A549 (cell line): Measurements from ENCODE around the gene B3GNT3. TPM values are rescaled to one million over a fixed set of nuclear protein-coding genes. Genes with fewer than 3 reads are reported as not detected.

ENCODE experiments used
- ATAC-seq, 2 experiments: fragments of 200-7000 bp in 1 of 2; fragments of >200 bp in 1 of 2; cut with Nextera tagmentation in 1 of 2; cut with Tn5 transposase in 1 of 2; 3 replicates each; pipeline versions ENCODE4 v1.8.0 to v1.9.1; 2018 to 2020; ENCODE audit warnings: mild to moderate bottlenecking in 1 of 2, moderate library complexity in 1 of 2
- CTCF ChIA-PET: fragments of 300-600 bp; sonication (Branson Sonifier 250); formaldehyde crosslinking; extraction: SDS; loops from one replicate; lab custom pipeline; 2021; ENCODE audit warnings: antibody characterized with exemption, inconsistent platforms; lab: Yijun Ruan, JAX
- POLR2A ChIA-PET: fragments of 350-600 bp; formaldehyde crosslinking; extraction: SDS; loops from one replicate; lab custom pipeline; 2021; ENCODE audit warnings: antibody characterized with exemption, inconsistent platforms; lab: Yijun Ruan, JAX
- DNase-seq, 2 experiments: peaks; one replicate each; pipeline versions ENCODE4 v3.0.0 to v3.0.0-alpha.2; 2011 to 2016; ENCODE audit warnings: low read depth in 1 of 2, low spot score in 1 of 2
- FAIRE-seq: peaks from 2 replicates; lab custom pipeline; 2011; peaks lifted over from hg19 to GRCh38; lab: Jason Lieb, UNC
- H3K27ac ChIP-seq, 2 experiments: fragments of >200 bp; sonication (Bioruptor Twin); formaldehyde crosslinking; 3 replicates each; pipeline ENCODE4 v1.5.1; 2016 to 2017
- H3K4me1 ChIP-seq: fragments of >200 bp; sonication (Bioruptor Twin); formaldehyde crosslinking; 3 replicates; pipeline ENCODE4 v1.6.1; 2016
- H3K4me2 ChIP-seq: fragments of >200 bp; sonication (Bioruptor Twin); formaldehyde crosslinking; 3 replicates; pipeline ENCODE4 v1.6.1; 2016
- H3K4me3 ChIP-seq: fragments of >200 bp; sonication (Bioruptor Twin); formaldehyde crosslinking; 3 replicates; pipeline ENCODE4 v1.5.1; 2016
- H3K9me3 ChIP-seq: fragments of >200 bp; sonication (Bioruptor Twin); formaldehyde crosslinking; 3 replicates; pipeline ENCODE4 v1.6.1; 2016
- CBX2 ChIP-seq: fragments of 200-600 bp; sonication (generic); IDR thresholded peaks from 2 replicates; pipeline ENCODE4 v1.6.1; 2016; ENCODE audit warnings: low read depth, mild to moderate bottlenecking, borderline replicate concordance
- CEBPB ChIP-seq, 2 experiments: fragments of >200 bp in 1 of 2; sonication (Bioruptor Twin) in 1 of 2; formaldehyde crosslinking in 1 of 2; IDR thresholded peaks; 2 replicates each; pipeline ENCODE4 v1.6.1; 2012 to 2016
- CHD2 ChIP-seq: fragments of 150-350 bp; IDR thresholded peaks from 2 replicates; pipeline ENCODE4 v1.6.1; 2014; ENCODE audit warnings: low read length; ENCODE audit not compliant: partially characterized antibody
- EHF ChIP-seq: fragments of 250-450 bp; sonication (Bioruptor Pico); IDR thresholded peaks from 2 replicates; pipeline ENCODE4 v1.5.0; 2020; ENCODE audit warnings: mild to moderate bottlenecking
- ESRRA ChIP-seq: fragments of 150-350 bp; IDR thresholded peaks from 2 replicates; pipeline ENCODE4 v1.6.1; 2014; ENCODE audit warnings: mild to moderate bottlenecking, low read length, borderline replicate concordance
- FOXS1 ChIP-seq: fragments of 250-450 bp; sonication (Bioruptor Pico); IDR thresholded peaks from 2 replicates; pipeline ENCODE4 v1.5.0; 2020; ENCODE audit warnings: mild to moderate bottlenecking, moderate library complexity
- GATA3 ChIP-seq: IDR thresholded peaks from 2 replicates; pipeline ENCODE4 v1.6.1; 2012; ENCODE audit warnings: borderline replicate concordance
- PHF8 ChIP-seq: fragments of 200-600 bp; sonication (generic); IDR thresholded peaks from 2 replicates; pipeline ENCODE4 v1.6.1; 2016; ENCODE audit warnings: low read depth, mild to moderate bottlenecking, antibody characterized with exemption, moderate library complexity, borderline replicate concordance
- POLR2AphosphoS2 ChIP-seq: conservative IDR thresholded peaks from 2 replicates; pipeline ENCODE4 v1.6.1; 2012; ENCODE audit warnings: low read length, improper control_type of control experiment, inconsistent platforms
- TFCP2L1 ChIP-seq: fragments of 250-450 bp; sonication (Bioruptor Pico); IDR thresholded peaks from 2 replicates; pipeline ENCODE4 v1.5.0; 2021; ENCODE audit warnings: mild to moderate bottlenecking
- ZC3H11A ChIP-seq: fragments of 450-650 bp; IDR thresholded peaks from 2 replicates; pipeline ENCODE4 v1.6.1; 2014; ENCODE audit warnings: antibody characterized with exemption, mild to moderate bottlenecking
- ZSCAN20 ChIP-seq: fragments of 250-450 bp; sonication (Bioruptor Pico); IDR thresholded peaks from 2 replicates; pipeline ENCODE4 v1.8.0; 2022; ENCODE audit warnings: mild to moderate bottlenecking, moderate library complexity
- WGBS: methylation state at CpG from one replicate; pipeline ENCODE4 v1.1.6; 2017; ENCODE audit errors: missing lambda C conversion rate; 5-methylcytosine and 5-hydroxymethylcytosine counted together
- polyA plus RNA-seq, 4 experiments: library from polyadenylated mRNA; depleted of rRNA in 3 of 4; stranded (reverse); fragments of >200 nt; fragmentation: RNase III in 1 of 4; extraction: RNeasy Plus Mini Kit Qiagen cat#74134 plus additional on column Dnase treatment in 1 of 4; gene quantifications; 2 replicates in 3 of 4; 3 replicates in 1 of 4; pipeline ENCODE4 v1.2.3, GENCODE V29; 2011 to 2017
- TF ChIP-seq, protein P1 (sequence below): fragments of 200-600 bp; sonication (generic); IDR thresholded peaks from 2 replicates; pipeline ENCODE4 v1.6.1; 2016; ENCODE audit warnings: antibody characterized with exemption, mild to moderate bottlenecking, moderate library complexity
- TF ChIP-seq, protein P2 (sequence below): fragments of >200 bp; sonication (Bioruptor Twin); formaldehyde crosslinking; IDR thresholded peaks from 3 replicates; pipeline ENCODE4 v1.5.1; 2016
- TF ChIP-seq, protein P3 (sequence below): fragments of 450-650 bp; IDR thresholded peaks from 2 replicates; pipeline ENCODE4 v1.6.1; 2014; ENCODE audit warnings: antibody characterized with exemption
- TF ChIP-seq, protein P4 (sequence below): fragments of 250-450 bp; sonication (Bioruptor Pico); IDR thresholded peaks from 2 replicates; pipeline ENCODE4 v1.5.0; 2020; ENCODE audit warnings: low read depth, mild to moderate bottlenecking, moderate library complexity
- TF ChIP-seq, protein P5 (sequence below): fragments of 250-450 bp; sonication (Bioruptor Pico); IDR thresholded peaks from 2 replicates; pipeline ENCODE4 v1.5.0; 2021; ENCODE audit warnings: mild to moderate bottlenecking, moderate library complexity, borderline replicate concordance
- TF ChIP-seq, protein P6 (sequence below): fragments of 150-350 bp; IDR thresholded peaks from 2 replicates; pipeline ENCODE4 v1.6.1; 2014; ENCODE audit warnings: low read depth, mild to moderate bottlenecking, low read length

B3GNT3 gene
- polyA plus RNA-seq, 2 of the 4 experiments (the other 2 are of a cell fraction) = 2.4 to 2.7 TPM

DNA sequence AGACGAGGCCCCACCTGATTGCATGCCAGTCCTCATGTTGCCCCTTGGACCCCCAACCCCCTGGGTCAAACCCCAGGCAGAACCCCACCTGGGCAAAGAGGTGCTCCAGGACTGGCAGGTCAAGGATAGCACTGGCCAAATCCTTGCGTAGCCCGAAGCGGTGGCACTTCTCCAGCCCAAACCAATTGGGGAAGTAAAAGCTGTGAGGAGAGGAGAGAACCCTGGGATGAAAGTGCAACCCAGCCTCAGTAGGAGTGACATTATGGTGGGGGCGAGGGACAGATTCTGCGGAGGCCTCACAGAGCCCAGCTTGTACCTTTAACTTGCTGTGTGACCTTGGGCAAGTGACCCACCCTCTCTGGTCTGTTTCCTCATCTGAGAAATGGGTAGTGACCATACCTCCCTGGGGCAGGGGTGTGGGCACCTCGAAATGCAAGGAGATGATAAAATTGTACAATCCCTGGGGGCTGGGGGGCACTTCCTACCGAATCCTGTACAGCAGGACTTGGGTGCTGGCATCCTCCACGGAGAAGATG is 48.4 kb downstream of the B3GNT3 start (continued):
- TF ChIP-seq, protein P1, sequence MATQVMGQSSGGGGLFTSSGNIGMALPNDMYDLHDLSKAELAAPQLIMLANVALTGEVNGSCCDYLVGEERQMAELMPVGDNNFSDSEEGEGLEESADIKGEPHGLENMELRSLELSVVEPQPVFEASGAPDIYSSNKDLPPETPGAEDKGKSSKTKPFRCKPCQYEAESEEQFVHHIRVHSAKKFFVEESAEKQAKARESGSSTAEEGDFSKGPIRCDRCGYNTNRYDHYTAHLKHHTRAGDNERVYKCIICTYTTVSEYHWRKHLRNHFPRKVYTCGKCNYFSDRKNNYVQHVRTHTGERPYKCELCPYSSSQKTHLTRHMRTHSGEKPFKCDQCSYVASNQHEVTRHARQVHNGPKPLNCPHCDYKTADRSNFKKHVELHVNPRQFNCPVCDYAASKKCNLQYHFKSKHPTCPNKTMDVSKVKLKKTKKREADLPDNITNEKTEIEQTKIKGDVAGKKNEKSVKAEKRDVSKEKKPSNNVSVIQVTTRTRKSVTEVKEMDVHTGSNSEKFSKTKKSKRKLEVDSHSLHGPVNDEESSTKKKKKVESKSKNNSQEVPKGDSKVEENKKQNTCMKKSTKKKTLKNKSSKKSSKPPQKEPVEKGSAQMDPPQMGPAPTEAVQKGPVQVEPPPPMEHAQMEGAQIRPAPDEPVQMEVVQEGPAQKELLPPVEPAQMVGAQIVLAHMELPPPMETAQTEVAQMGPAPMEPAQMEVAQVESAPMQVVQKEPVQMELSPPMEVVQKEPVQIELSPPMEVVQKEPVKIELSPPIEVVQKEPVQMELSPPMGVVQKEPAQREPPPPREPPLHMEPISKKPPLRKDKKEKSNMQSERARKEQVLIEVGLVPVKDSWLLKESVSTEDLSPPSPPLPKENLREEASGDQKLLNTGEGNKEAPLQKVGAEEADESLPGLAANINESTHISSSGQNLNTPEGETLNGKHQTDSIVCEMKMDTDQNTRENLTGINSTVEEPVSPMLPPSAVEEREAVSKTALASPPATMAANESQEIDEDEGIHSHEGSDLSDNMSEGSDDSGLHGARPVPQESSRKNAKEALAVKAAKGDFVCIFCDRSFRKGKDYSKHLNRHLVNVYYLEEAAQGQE = no peak
- no peak for TF ChIP-seq ZC3H11A
- TF ChIP-seq POLR2AphosphoS2 = no peak
- TF ChIP-seq ZSCAN20 (CRISPR knock-in tag) = no peak
- TF ChIP-seq, all 56 proteins: peak for 2

DNA sequence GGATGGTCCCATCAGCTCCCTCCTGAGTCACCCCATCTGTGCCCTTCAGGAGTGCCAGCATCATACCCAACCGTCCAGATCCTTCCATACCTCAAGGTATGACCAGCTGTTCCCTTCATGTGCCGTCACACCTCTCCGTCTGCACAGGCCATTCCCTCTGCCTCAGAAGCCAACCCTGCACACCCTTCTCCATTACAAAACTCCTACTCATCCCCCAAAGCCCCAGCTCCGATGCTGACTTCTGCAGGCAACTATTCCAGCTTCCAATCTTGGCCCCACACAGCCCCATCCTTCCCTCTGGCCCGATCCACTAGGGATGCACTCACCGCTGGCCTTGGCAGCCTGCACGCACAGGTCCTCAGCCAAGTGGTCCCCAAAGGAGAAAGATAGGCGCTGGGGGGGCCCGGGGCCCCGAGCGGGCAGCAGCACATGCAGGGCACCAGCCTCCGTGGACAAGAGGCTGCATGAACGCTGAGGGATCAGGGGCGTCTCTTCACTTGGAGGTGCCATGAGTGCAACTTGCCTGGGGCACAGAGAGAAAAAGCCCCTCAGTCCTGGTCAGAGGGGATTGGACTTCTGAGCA is 49.1 kb downstream of the B3GNT3 start:
- no peak for ATAC-seq
- Histone ChIP-seq H3K4me1 (peaks cover 6% of the 10 kb centered on the region), H3K4me2 (no peak overlapping the region), H3K27ac (no peak overlapping the region), H3K9me3 (no peaks in the 10 kb centered on the region), H3K4me3 (no peak overlapping the region)
- ChIA-PET POLR2A (no interaction called here), CTCF (interaction anchor here (0.6 to 1.2 kb wide), 3 partner anchors 11 to 419 kb away, joined by 3 to 6 read pairs (median 4); no protein-coding TSS in a partner anchor)
- no peak for DNase-seq
- no peak for FAIRE-seq
- WGBS = 77% methylated on average over 12 of the region's 14 CpGs
- TF ChIP-seq, protein P2, sequence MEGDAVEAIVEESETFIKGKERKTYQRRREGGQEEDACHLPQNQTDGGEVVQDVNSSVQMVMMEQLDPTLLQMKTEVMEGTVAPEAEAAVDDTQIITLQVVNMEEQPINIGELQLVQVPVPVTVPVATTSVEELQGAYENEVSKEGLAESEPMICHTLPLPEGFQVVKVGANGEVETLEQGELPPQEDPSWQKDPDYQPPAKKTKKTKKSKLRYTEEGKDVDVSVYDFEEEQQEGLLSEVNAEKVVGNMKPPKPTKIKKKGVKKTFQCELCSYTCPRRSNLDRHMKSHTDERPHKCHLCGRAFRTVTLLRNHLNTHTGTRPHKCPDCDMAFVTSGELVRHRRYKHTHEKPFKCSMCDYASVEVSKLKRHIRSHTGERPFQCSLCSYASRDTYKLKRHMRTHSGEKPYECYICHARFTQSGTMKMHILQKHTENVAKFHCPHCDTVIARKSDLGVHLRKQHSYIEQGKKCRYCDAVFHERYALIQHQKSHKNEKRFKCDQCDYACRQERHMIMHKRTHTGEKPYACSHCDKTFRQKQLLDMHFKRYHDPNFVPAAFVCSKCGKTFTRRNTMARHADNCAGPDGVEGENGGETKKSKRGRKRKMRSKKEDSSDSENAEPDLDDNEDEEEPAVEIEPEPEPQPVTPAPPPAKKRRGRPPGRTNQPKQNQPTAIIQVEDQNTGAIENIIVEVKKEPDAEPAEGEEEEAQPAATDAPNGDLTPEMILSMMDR = no peak
- TF ChIP-seq PHF8 = no peak
- no peak for TF ChIP-seq CHD2
- TF ChIP-seq CBX2 = no peak

DNA sequence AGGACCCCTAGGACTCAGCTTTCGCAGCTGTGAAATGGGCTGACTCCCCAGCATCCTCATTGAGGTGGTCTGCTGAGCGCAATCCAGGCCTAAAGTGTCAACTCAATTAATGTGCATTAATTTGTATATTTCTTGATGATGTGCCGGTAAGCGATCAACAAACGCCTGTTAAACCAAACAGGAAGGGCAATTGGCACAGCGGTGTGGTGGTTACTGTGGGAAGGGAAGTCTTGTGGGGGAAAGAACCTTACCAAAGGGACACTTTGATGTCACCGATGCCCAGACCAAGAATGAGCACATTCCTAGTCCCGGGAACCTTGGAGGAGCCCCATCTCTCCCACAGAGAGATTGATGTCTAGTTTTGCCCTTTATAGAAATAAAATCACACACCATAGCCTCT is 51.2 kb downstream of the B3GNT3 start:
- POLR2A ChIA-PET = no interaction called here
- no peak for TF ChIP-seq TFCP2L1 (CRISPR knock-in tag)
- TF ChIP-seq ESRRA = no peak
- TF ChIP-seq FOXS1 (CRISPR knock-in tag) = no peak
- no peak for TF ChIP-seq EHF (CRISPR knock-in tag)
- TF ChIP-seq, protein P3, sequence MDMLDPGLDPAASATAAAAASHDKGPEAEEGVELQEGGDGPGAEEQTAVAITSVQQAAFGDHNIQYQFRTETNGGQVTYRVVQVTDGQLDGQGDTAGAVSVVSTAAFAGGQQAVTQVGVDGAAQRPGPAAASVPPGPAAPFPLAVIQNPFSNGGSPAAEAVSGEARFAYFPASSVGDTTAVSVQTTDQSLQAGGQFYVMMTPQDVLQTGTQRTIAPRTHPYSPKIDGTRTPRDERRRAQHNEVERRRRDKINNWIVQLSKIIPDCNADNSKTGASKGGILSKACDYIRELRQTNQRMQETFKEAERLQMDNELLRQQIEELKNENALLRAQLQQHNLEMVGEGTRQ = no peak
- TF ChIP-seq CEBPB (IDR thresholded peaks at IDR 0.05) = no peak
- TF ChIP-seq, protein P4, sequence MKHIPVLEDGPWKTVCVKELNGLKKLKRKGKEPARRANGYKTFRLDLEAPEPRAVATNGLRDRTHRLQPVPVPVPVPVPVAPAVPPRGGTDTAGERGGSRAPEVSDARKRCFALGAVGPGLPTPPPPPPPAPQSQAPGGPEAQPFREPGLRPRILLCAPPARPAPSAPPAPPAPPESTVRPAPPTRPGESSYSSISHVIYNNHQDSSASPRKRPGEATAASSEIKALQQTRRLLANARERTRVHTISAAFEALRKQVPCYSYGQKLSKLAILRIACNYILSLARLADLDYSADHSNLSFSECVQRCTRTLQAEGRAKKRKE (CRISPR knock-in tag) = no peak
- TF ChIP-seq, protein P5, sequence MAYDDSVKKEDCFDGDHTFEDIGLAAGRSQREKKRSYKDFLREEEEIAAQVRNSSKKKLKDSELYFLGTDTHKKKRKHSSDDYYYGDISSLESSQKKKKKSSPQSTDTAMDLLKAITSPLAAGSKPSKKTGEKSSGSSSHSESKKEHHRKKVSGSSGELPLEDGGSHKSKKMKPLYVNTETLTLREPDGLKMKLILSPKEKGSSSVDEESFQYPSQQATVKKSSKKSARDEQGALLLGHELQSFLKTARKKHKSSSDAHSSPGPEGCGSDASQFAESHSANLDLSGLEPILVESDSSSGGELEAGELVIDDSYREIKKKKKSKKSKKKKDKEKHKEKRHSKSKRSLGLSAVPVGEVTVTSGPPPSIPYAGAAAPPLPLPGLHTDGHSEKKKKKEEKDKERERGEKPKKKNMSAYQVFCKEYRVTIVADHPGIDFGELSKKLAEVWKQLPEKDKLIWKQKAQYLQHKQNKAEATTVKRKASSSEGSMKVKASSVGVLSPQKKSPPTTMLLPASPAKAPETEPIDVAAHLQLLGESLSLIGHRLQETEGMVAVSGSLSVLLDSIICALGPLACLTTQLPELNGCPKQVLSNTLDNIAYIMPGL (CRISPR knock-in tag) = no peak
- TF ChIP-seq, protein P6, sequence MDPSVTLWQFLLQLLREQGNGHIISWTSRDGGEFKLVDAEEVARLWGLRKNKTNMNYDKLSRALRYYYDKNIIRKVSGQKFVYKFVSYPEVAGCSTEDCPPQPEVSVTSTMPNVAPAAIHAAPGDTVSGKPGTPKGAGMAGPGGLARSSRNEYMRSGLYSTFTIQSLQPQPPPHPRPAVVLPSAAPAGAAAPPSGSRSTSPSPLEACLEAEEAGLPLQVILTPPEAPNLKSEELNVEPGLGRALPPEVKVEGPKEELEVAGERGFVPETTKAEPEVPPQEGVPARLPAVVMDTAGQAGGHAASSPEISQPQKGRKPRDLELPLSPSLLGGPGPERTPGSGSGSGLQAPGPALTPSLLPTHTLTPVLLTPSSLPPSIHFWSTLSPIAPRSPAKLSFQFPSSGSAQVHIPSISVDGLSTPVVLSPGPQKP = no peak
- TF ChIP-seq, protein P1 = no peak
- no peak for TF ChIP-seq GATA3
- TF ChIP-seq PHF8 = no peak

More for the DNA sequence above, 51.2 kb downstream of the B3GNT3 start:
- no peak for FAIRE-seq
- no peak overlapping the region for H3K4me3 ChIP-seq
- CTCF ChIA-PET = interaction anchor here (1.9 kb wide), 1 partner anchor 10 kb away, joined by 11 read pairs; no protein-coding TSS in a partner anchor
- no peaks in the 10 kb centered on the region for H3K9me3 ChIP-seq
- H3K4me1 ChIP-seq = peaks cover 6% of the 10 kb centered on the region
- no peak overlapping the region for H3K27ac ChIP-seq
- ATAC-seq = no peak
- no peak overlapping the region for H3K4me2 ChIP-seq
- WGBS = 96% methylated on average over 8 of the region's 8 CpGs
- DNase-seq = no peak
